Loucy (cell line): ENCODE results near the gene ACER3.
A peak's percentile ranks its signal among the peaks of the same experiment; 100 is the strongest.

ENCODE experiments used
- H2AFZ ChIP-seq: fragments of 200-600 bp; sonication (generic); 2 replicates; pipeline ENCODE4 v1.6.0; 2016; ENCODE audit warnings: antibody characterized with exemption, mild to moderate bottlenecking, low read length, moderate library complexity
- H3F3A ChIP-seq: fragments of 200-600 bp; 2 replicates; pipeline ENCODE4 v1.6.0; 2016; ENCODE audit warnings: antibody characterized with exemption, low read depth, mild to moderate bottlenecking
- H3K27me3 ChIP-seq: fragments of 200-600 bp; sonication (generic); 2 replicates; pipeline ENCODE4 v1.6.1; 2014; ENCODE audit warnings: low read length, mild to moderate bottlenecking; ENCODE audit not compliant: insufficient read depth, poor library complexity, severe bottlenecking
- H3K36me3 ChIP-seq: fragments of 200-600 bp; sonication (generic); 2 replicates; pipeline ENCODE4 v1.6.1; 2016; ENCODE audit warnings: low read length; ENCODE audit not compliant: insufficient read depth
- H3K4me1 ChIP-seq: fragments of 200-600 bp; sonication (generic); 2 replicates; pipeline ENCODE4 v1.5.1; 2014; ENCODE audit warnings: low read length, mild to moderate bottlenecking; ENCODE audit not compliant: insufficient read depth, poor library complexity, severe bottlenecking
- H3K4me2 ChIP-seq: fragments of 200-600 bp; sonication (generic); 2 replicates; pipeline ENCODE4 v1.6.0; 2014; ENCODE audit warnings: antibody characterized with exemption, low read length, low read depth, mild to moderate bottlenecking; ENCODE audit not compliant: poor library complexity, severe bottlenecking
- H3K4me3 ChIP-seq: fragments of 200-600 bp; sonication (generic); 2 replicates; pipeline ENCODE4 v1.5.1; 2014; ENCODE audit warnings: low read length, mild to moderate bottlenecking, mixed read lengths; ENCODE audit not compliant: poor library complexity, severe bottlenecking
- H3K79me2 ChIP-seq: fragments of 200-600 bp; sonication (generic); 2 replicates; pipeline ENCODE4 v1.6.1; 2014; ENCODE audit warnings: low read length; ENCODE audit not compliant: insufficient read depth
- H3K9ac ChIP-seq: fragments of 200-600 bp; sonication (generic); 2 replicates; pipeline ENCODE4 v1.6.0; 2014; ENCODE audit warnings: mild to moderate bottlenecking, low read depth, low read length, moderate library complexity; ENCODE audit not compliant: poor library complexity, severe bottlenecking
- H3K9me2 ChIP-seq: fragments of 200-600 bp; sonication (generic); replicated peaks from 2 replicates; pipeline ENCODE4 v1.6.1; 2016; ENCODE audit warnings: low read depth, low read length, mixed read lengths
- H3K9me3 ChIP-seq: fragments of 200-600 bp; sonication (generic); 2 replicates; pipeline ENCODE4 v1.6.1; 2014; ENCODE audit warnings: mild to moderate bottlenecking, antibody characterized with exemption, low read length, low read depth; ENCODE audit not compliant: insufficient read depth
- H4K20me1 ChIP-seq: fragments of 200-600 bp; sonication (generic); 2 replicates; pipeline ENCODE4 v1.6.0; 2014; ENCODE audit warnings: antibody characterized with exemption, low read length, mild to moderate bottlenecking; ENCODE audit not compliant: insufficient read depth, poor library complexity, severe bottlenecking
- EZH2phosphoT487 ChIP-seq: fragments of 200-600 bp; IDR thresholded peaks from 2 replicates; pipeline ENCODE4 v1.6.1; 2018; ENCODE audit warnings: antibody characterized with exemption, mild to moderate bottlenecking, moderate library complexity, borderline replicate concordance
- TF ChIP-seq, protein P1 (sequence below): fragments of 200-600 bp; sonication (generic); conservative IDR thresholded peaks from 2 replicates; pipeline ENCODE4 v1.5.1; 2014; ENCODE audit warnings: mild to moderate bottlenecking, antibody characterized with exemption, low read length

Gene ACER3

DNA sequence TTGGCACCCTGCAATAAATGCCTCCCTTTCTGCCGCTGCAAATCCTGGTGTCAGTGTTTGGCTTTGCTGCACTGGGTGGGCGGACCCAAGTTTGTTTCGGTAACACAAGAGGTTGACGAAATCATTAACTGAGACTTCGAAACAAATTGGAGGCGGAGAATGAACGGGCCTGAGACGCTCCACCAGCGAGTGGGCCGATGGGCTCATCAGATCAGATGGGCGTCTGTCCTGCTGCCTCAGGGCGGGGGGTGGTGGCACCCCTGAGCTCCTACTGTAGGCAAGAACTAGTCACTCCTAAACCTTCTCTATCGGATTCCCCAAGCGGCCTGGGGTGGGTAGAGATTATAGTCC, 205.1 kb downstream of the ACER3 start:
- H3K79me2 ChIP-seq, result peaks cover 26% of the 10 kb centered on the region
- H3F3A ChIP-seq, result no peaks in the 10 kb centered on the region
- no peaks in the 10 kb centered on the region for H3K27me3 ChIP-seq
- H3K4me1 ChIP-seq, result peaks cover 41% of the 10 kb centered on the region
- peak overlapping the region; percentile 87 for H3K4me3 ChIP-seq
- peak overlapping the region; percentile 92 for H3K4me2 ChIP-seq
- H3K9me2 ChIP-seq, result no peaks in the 10 kb centered on the region
- peaks cover 7% of the 10 kb centered on the region for H4K20me1 ChIP-seq
- no peak overlapping the region for H2AFZ ChIP-seq
- no peak for TF ChIP-seq EZH2phosphoT487
- TF ChIP-seq, protein P1, sequence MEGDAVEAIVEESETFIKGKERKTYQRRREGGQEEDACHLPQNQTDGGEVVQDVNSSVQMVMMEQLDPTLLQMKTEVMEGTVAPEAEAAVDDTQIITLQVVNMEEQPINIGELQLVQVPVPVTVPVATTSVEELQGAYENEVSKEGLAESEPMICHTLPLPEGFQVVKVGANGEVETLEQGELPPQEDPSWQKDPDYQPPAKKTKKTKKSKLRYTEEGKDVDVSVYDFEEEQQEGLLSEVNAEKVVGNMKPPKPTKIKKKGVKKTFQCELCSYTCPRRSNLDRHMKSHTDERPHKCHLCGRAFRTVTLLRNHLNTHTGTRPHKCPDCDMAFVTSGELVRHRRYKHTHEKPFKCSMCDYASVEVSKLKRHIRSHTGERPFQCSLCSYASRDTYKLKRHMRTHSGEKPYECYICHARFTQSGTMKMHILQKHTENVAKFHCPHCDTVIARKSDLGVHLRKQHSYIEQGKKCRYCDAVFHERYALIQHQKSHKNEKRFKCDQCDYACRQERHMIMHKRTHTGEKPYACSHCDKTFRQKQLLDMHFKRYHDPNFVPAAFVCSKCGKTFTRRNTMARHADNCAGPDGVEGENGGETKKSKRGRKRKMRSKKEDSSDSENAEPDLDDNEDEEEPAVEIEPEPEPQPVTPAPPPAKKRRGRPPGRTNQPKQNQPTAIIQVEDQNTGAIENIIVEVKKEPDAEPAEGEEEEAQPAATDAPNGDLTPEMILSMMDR, result no peak
- H3K9ac ChIP-seq, result peak overlapping the region; percentile 75
- no peaks in the 10 kb centered on the region for H3K9me3 ChIP-seq
- no peaks in the 10 kb centered on the region for H3K36me3 ChIP-seq

DNA sequence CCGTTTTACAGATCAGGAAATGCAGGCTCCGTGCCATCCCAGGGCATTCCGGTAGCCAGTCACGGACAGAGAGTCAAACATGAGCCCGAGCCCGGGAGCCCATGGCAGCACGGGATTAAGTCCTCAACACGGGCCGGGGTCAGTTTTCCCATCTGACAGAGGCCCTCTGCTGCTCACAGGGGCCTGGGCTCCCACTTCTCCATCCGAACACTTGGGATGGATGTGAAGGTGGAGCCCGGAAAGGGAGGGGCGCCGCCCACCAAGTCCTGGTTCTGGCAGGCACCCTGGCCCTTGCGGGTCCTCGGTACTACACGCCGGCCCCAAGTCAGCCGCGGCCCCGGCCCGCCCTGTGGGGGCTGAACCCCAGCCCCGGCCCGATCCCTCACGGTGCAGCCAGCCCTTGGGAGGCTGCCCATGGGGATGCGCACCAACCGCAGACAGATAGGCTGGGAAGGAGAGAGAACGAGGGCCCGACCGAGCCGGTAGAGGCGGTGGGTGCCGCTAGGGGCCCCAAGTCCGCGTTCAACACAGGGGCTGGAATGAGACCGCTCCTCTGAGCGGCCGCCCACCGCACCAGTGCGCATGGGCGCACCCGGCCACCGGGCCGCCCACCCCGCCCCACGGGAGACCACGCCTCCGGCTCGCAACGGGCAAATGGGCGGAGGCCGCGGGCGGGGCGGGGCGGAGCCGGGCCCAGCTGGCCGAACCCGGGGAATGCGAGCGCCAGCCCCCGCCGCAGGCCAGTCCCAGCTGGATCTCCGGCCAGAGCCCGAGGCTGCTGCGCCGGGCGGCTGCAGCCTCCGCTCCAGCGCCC, 205.7 kb downstream of the ACER3 start, which contains the start of gene CAPN5:
Gene CAPN5 (plus strand): TSS at position 743 of the 814 bp plus-strand sequence. CDS start 17,916 bp downstream, outside the sequence.
- Histone ChIP-seq H4K20me1 (peaks cover 7% of the 10 kb centered on the region), H2AFZ (peak within 1 kb of the TSS; percentile 94)
- no peak for TF ChIP-seq EZH2phosphoT487
- TF ChIP-seq, protein P1, result peak; percentile 51

DNA sequence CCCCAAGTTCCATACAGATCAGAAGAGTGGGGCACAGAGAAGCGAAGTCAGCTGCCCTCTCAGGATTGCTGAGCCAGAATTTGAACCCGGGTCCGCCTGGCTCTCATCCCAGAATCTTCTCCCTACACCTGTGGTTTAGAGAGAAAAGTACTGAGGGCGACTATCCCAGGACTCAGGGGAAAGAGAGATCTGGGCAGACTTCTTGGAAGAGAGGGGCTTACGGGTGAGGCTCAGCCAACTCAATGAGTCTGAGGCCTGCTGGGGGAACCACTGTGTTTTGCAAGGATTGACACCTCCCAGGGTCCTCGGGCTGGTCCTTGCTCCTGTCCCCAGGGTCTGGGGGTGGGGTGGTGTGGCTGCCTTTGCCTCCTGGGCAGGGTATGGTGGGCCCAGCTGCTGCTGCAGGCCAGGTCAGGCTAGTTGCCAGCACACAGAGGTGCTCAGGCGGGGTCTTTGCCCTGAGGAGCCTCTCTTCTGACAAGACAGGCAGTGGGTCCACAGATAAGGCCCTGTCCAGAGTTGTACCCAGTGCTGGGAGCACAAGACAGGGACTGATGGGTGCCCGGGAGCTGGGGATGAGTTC, 207.2 kb downstream of the ACER3 start:
- Histone ChIP-seq H3K27me3 (no peaks in the 10 kb centered on the region), H3K36me3 (no peaks in the 10 kb centered on the region), H2AFZ (no peak overlapping the region), H3K9me3 (no peaks in the 10 kb centered on the region), H3K4me2 (peak overlapping the region; percentile 92), H3K4me1 (peaks cover 60% of the 10 kb centered on the region), H3K79me2 (peaks cover 29% of the 10 kb centered on the region), H4K20me1 (peaks cover 7% of the 10 kb centered on the region), H3K9ac (peak overlapping the region; percentile 75), H3K9me2 (no peaks in the 10 kb centered on the region), H3K4me3 (peak overlapping the region; percentile 87), H3F3A (no peaks in the 10 kb centered on the region)
- TF ChIP-seq, protein P1, result no peak
- no peak for TF ChIP-seq EZH2phosphoT487

More for the DNA sequence above, 205.7 kb downstream of the ACER3 start, which contains the start of gene CAPN5:
- H3K9me3 ChIP-seq, result no peaks in the 10 kb centered on the region
- H3F3A ChIP-seq, result no peaks in the 10 kb centered on the region
- peak within 1 kb of the TSS; percentile 87 for H3K4me3 ChIP-seq
- peak within 1 kb of the TSS; percentile 92 for H3K4me2 ChIP-seq
- H3K79me2 ChIP-seq, result peaks cover 29% of the 10 kb centered on the region
- H3K36me3 ChIP-seq, result no peaks in the 10 kb centered on the region
- H3K27me3 ChIP-seq, result no peaks in the 10 kb centered on the region
- H3K4me1 ChIP-seq, result peaks cover 45% of the 10 kb centered on the region
- peak within 1 kb of the TSS; percentile 75 for H3K9ac ChIP-seq
- H3K9me2 ChIP-seq, result no peaks in the 10 kb centered on the region
